GM19240 (cell line): ENCODE results near the gene ATXN7L1.
"Not testable (repeated sequence)": the region's sequence is repeated elsewhere in the genome, so short reads cannot be mapped to it uniquely, and the experiment has no call there.

Source experiments
- DNase-seq: peaks from one replicate; pipeline ENCODE4 v3.0.0; 2011; ENCODE audit warnings: low spot score; ENCODE audit not compliant: insufficient read length

Gene ATXN7L1

GRCh38 chr7:105621176-105621575, 255.2 kb downstream of the ATXN7L1 start:
- no peak for DNase-seq

DNA sequence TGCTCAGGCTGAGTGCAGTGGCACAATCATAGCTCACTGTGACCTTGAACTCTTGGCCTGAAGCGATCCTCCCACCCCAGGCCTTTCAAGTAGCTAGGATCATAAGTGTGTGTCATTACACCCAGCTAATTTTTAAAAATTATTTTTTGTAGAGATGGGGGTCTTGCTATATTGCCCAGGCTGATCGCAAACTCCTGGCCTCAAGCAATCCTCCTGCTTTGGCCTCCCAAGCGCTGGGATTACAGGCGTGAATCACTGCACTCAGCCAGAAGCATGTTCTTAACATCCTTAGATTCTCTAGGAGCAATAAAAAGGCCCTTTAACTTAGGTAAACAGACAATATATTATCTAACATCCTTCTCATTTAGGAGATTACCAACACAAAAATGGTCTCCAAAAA, 256.8 kb downstream of the ATXN7L1 start:
- no peak for DNase-seq

DNA sequence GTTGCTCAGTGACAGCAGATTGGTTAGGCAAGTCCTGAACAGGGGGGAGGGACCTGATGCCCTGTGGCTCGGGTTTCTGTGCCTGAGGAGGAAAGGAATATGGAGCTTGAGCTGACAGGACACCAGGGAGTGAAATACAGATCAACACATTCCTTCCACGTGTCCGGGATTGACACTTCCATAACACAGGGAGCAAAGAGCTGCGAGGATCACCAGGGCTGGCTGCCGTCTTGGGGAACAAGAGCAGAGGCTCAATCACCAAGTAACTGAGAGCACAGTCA, 258.4 kb downstream of the ATXN7L1 start:
- DNase-seq: no peak

GRCh38 chr7:105617280-105618015, 259.0 kb downstream of the ATXN7L1 start:
- no peak for DNase-seq

DNA sequence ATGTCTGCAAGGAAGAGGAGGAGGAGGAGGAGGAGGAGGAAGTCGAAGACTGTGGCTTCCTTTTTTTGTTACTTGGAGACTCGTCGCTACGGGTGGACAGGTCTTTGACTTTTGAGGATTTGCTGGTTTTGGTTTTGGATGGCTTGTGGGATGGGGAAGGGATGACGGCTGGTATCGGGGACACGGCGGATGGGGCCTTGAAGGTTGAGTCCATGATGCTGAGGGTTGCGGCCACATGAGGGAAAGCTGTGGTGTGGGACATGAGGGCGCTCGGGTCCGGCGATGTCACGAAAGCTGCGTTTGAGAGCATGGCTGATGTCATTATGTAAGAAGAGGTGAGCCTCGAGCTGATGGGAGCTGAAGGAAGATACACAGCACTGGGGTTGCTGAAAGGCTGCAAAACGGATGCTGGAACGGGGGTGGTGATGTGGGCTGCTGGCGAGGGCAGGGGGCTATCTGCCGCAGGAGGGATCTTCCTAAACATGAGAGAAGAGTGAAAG, 262.0 kb downstream of the ATXN7L1 start:
- no peak for DNase-seq

DNA sequence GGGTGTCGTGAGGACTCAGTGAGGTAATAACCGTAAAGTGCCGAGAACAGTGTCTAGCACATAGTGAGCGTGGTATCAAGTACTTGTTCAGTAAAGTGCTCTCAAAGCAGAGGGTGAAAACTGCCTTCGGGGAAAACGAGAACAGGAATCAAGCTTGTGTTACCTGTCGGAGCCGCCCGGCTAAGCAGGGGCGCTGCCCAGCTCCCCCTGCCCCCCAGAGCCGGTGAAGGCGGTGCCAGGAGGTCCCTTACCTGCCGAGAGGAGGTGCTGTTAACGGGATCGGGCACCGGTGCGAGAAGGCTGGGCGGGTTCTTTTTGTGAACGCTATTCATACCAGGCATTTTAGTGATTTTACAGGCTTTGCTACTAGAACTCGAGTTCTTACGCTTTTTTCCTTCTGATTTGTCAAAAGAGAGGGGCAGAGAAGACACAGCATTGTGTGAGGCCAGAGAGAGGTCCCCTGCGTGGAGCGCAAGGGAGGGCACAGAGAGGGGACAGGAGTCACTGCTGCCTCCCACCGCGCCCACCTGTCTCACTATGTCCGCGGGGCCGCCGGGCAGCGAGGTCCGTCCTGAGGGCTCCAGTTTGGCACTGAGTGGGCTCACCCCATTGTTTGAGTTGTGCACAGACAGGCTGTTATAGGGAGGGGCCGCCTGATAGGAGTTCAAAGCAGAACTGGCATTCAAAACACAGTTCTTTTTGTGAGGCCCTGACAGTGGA, 262.6 kb downstream of the ATXN7L1 start:
- no peak for DNase-seq

GRCh38 chr7:105612806-105613205, 263.6 kb downstream of the ATXN7L1 start:
- DNase-seq: no peak

DNA sequence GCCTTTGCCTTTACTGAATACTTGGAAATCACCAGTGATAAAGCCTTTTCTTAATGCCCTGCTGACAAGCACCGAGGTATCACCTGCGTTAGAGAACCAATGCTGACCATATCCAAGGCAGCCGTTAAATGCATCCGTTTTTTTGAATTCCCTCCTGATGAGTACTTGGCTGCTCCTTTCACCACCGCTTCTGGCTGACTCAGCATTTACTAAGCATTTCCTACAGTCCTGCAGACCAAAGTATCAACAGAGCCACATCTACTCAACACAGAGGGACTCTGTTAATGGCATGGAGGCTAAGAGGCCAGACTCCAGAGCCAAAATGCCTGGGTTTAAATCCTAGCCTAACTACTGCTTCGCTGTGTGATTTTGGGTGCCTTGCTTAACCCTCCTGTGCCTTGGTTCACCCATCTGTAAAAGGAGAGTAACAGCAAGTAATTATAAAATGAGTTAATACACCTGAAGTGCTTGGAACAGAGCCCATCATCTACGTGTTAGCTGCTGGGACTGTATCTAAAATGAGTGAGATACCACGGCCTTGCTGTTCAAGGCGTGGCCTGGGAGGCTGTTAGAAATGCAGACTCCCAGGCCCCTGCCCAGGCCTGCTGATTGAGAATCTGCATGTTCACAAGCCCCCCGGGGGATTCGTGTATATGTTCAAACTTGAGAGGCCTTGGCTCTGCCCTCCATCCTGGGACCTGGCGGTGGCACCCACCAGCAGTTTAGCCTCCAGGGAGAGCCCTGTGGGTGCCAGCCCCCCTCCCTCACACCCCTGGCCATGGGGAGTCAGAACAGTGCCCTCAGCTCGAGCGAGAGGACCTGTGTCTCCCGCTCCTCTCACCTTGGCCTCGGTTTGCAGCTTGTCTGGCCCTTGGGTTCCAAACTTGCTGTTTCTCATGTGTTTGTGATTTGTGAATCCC, 264.3 kb downstream of the ATXN7L1 start:
- DNase-seq: no peak

- DNase-seq: no peak
Measured at GRCh38 chr7:105610165-105610930, 266.1 kb downstream of the ATXN7L1 start.

DNA sequence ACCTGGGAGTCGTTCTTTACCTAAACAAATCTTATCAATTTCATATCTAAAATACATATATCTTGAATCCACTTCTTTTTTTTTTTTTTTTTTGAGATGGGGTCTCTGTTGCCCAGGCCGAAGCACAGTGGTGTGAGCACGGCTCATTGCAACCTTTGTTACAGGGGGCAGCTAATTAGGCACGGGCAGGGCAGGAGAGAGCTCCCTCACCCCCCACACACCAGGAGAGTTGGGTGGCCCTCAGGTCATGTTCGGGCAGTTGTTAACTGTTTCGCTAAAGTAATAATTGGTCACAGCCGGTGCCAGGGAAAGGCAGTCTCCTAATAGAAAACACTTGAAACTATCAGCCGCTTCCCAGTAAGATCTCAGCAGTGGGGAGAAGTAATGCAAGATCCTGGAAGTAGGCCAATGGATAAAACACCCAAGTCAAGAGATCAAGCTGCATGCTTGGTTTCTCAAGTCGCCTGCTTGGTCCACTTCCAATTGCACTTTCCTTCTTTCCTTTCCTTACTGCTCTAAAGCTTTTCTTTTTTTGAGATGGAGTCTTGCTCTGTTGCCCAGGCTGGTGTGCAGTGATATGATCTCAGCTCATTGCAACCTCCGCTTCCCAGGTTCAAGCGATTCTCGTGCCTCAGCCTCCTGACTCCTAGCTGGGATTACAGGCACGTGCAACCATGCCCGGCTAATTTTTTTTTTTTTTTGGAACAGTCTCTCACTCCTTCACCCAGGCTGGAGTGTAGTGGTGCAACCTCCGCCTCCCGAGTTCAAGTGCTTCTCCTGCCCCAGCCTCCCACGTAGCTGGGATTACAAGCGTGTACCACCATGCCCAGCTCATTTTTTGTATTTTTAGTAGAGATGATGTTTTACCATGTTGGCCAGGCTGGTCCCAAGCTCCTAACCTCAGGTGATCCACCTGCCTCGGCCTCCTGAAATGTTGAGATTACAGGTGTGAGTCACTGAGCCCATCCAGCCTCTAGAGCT, 273.8 kb downstream of the ATXN7L1 start:
- DNase-seq: no peak

DNA sequence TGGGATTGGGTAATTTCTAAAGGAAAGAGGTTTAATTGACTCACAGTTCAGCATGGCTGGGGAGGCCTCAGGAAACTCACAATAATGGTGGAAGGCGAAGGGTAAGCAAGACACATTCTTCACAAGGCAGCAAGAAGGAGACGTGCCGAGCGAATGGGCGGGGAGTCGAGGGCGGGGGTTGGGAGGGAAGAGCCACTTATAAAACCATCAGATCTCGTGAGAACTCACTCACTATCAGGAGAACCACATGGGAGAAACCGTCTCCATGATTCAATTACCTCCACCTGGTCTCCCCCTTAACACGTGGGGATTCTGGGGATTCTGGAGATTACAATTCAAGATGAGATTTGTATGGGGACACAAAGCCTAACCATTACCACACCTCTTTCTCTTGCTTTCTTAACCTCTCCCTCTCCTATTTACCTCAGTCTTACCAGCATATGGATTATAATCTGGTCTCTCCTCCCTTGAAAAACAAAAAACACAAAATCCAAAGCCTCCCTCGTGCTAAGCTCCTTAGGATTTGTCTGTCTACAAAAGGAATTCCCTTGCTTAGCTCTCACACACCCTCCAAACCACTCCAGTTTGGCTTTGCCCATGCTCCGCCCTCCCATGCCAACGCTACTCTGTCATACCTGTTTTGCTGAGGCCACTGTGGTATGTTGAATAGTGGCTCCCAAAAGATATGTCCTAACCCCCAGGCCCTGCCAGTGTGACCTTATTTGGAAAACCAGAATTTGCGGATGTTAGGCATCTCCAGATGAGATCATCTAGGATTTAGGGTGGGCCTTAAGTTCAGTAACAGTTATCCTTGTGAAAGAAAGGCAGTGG, 275.5 kb downstream of the ATXN7L1 start:
- no peak for DNase-seq

DNA sequence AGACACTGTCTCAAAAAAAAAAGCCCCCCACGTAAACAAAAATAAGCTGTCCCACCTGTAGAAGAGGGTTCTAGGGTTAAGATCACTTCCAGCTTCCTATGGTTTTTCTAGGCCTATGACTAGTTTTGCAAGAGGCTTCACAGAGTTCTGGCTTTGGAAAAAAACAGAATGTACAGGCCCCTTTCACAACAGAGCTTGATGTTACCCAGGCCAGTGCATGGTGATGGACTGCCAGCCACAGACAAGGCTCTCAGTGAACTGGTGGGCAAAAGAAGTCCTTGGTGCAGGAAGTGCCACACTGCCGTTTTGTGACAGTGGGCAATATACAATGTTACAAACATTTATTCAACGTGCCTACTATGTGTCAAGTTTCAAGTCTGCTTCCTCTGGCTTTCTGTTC, 276.8 kb downstream of the ATXN7L1 start:
- no peak for DNase-seq

- not testable (repeated sequence) for DNase-seq
Measured at GRCh38 chr7:105599080-105599479, 277.3 kb downstream of the ATXN7L1 start.

GRCh38 chr7:105596866-105597265, 279.5 kb downstream of the ATXN7L1 start:
- no peak for DNase-seq

GRCh38 chr7:105594034-105594433, 282.4 kb downstream of the ATXN7L1 start:
- DNase-seq: no peak

DNA sequence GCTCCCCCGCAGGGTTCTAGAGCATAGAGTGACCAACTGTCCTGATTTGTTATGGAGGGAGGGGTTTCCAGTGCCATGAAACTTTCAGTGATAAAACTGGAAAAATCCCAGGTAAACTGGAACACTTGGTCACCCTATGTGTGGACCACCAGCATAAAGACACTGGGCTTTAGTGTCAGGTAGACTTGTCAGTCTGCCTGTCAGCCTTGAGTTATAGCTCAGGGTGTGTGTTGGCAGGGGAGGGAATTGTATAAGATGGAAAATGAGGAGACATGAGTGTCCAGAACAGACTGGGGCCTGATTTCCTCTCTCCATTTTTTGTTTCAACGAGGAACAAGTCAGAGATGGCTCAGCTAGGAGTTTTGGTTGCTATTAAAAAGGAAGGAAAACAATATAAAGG, 284.9 kb downstream of the ATXN7L1 start:
- DNase-seq: no peak

DNA sequence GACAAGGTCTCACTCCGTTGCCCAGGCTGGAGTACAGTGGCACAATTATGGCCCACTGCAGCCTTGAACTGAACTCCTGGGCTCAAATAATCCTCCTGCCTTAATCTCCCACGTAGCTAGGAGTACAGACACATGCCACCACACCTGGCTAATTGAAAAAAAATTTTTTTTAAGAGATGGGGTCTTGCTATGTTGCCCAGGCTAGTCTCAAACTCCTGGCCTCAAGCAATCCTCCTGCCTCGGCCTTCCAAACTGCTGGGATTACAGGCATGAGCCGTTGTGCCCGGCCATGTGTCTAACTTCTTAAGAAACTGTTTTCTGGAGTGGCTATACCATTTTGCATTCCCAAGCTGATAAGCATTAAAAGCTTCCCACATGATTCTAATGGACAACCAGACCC, 285.6 kb downstream of the ATXN7L1 start:
- no peak for DNase-seq

GRCh38 chr7:105589356-105590077, 286.9 kb downstream of the ATXN7L1 start:
- peak; percentile 47 for DNase-seq
